MCF 10A (cell line): ENCODE measurements around the gene MAP3K8. TPM values are rescaled to one million over a fixed set of nuclear protein-coding genes. Genes with fewer than 3 reads are reported as not detected.

Experiments used
- BruUV-seq: library from RNA; stranded (reverse); fragments of 400-500 nt; replicated peaks from 2 replicates; lab custom pipeline; 2021; lab: Mats Ljungman, UMichigan
- CTCF ChIA-PET: fragments of 300-600 bp; sonication (Branson Sonifier 250); formaldehyde crosslinking; extraction: SDS; loops from one replicate; lab custom pipeline; 2021; ENCODE audit warnings: antibody characterized with exemption, inconsistent platforms; lab: Yijun Ruan, JAX
- POLR2A ChIA-PET: fragments of 300-600, 350-650 bp; sonication (Branson Sonifier 250); formaldehyde crosslinking; extraction: SDS; loops from one replicate; lab custom pipeline; 2020; ENCODE audit warnings: antibody characterized with exemption, inconsistent platforms; lab: Yijun Ruan, JAX
- DNase-seq: peaks from one replicate; pipeline ENCODE4 v3.0.0-alpha.2; 2018; ENCODE audit not compliant: unreplicated experiment
- H3K27ac Mint-ChIP-seq: one replicate; pipeline ENCODE4 v1.8.0; 2022; ENCODE audit warnings: mild to moderate bottlenecking, low read depth, mixed read lengths; ENCODE audit not compliant: unreplicated experiment
- H3K27me3 Mint-ChIP-seq: one replicate; pipeline ENCODE4 v1.8.0; 2022; ENCODE audit warnings: mixed read lengths; ENCODE audit not compliant: insufficient read depth, unreplicated experiment
- H3K36me3 Mint-ChIP-seq: one replicate; pipeline ENCODE4 v1.8.0; 2022; ENCODE audit warnings: mild to moderate bottlenecking, moderate library complexity, mixed read lengths; ENCODE audit not compliant: insufficient read depth, unreplicated experiment
- H3K4me1 Mint-ChIP-seq: one replicate; pipeline ENCODE4 v1.8.0; 2022; ENCODE audit warnings: mixed read lengths; ENCODE audit not compliant: insufficient read depth, unreplicated experiment
- H3K4me3 Mint-ChIP-seq: one replicate; pipeline ENCODE4 v1.8.0; 2022; ENCODE audit warnings: mild to moderate bottlenecking, moderate library complexity, mixed read lengths; ENCODE audit not compliant: unreplicated experiment
- H3K9me3 Mint-ChIP-seq: one replicate; pipeline ENCODE4 v1.8.0; 2022; ENCODE audit warnings: mixed read lengths; ENCODE audit not compliant: unreplicated experiment
- CTCF ChIP-seq: fragments of 200-600 bp; IDR thresholded peaks from one replicate; pipeline ENCODE4 v1.8.0; 2022; ENCODE audit warnings: antibody characterized with exemption, mild to moderate bottlenecking; ENCODE audit not compliant: unreplicated experiment
- intact Hi-C: fragments of 100-400 bp; cut with micrococcal nuclease; formaldehyde crosslinking; loops from 2 replicates; pipeline ENCODE4 v1.14.1; 2022
- total RNA-seq: library from RNA; stranded (reverse); gene quantifications from 2 replicates; pipeline ENCODE4 v1.2.3, GENCODE V29; 2022

The MAP3K8 gene
- total RNA-seq, 1 experiment from 2014 or later, result 1.5 TPM

GRCh38 chr10:30494558-30494957 lies 60.6 kb downstream of the MAP3K8 start:
- H3K4me1 Mint-ChIP-seq, result peaks cover 32% of the 10 kb centered on the region
- no peaks in the 10 kb centered on the region for H3K9me3 Mint-ChIP-seq
- H3K4me3 Mint-ChIP-seq, result no peak overlapping the region
- intact Hi-C loops, result loop anchor here (5.0 kb wide), 1 partner anchor 38 kb away; no protein-coding TSS in a partner anchor
- ChIA-PET POLR2A (interaction anchor here (0.7 kb wide), 1 partner anchor 73 kb away, joined by 3 read pairs; no protein-coding TSS in a partner anchor), CTCF (no interaction called here)
- H3K27me3 Mint-ChIP-seq, result no peaks in the 10 kb centered on the region
- no peak for DNase-seq
- no peak for TF ChIP-seq CTCF
- no peak overlapping the region for H3K27ac Mint-ChIP-seq
- no TSS peak for BruUV-seq
- H3K36me3 Mint-ChIP-seq, result no peaks in the 10 kb centered on the region

- Mint-ChIP-seq H3K4me3 (no peak overlapping the region), H3K36me3 (no peaks in the 10 kb centered on the region), H3K27me3 (no peaks in the 10 kb centered on the region), H3K4me1 (peaks cover 26% of the 10 kb centered on the region), H3K9me3 (no peaks in the 10 kb centered on the region), H3K27ac (no peak overlapping the region)
- BruUV-seq, result no TSS peak
- ChIA-PET CTCF (interaction anchor here (0.6 kb wide), 1 partner anchor 104 kb away, joined by 6 read pairs; no protein-coding TSS in a partner anchor), POLR2A (no interaction called here)
- intact Hi-C loops, result no loop called here
- TF ChIP-seq CTCF, result no peak
- no peak for DNase-seq
Observed at GRCh38 chr10:30495687-30496086, 61.7 kb downstream of the MAP3K8 start.

- H3K27me3 Mint-ChIP-seq, result no peaks in the 10 kb centered on the region
- peaks cover 8% of the 10 kb centered on the region for H3K4me1 Mint-ChIP-seq
- no TSS peak for BruUV-seq
- no peak for TF ChIP-seq CTCF
- DNase-seq, result no peak
- no peak overlapping the region for H3K4me3 Mint-ChIP-seq
- no peak overlapping the region for H3K27ac Mint-ChIP-seq
- CTCF ChIA-PET, result interaction anchor here (0.5 kb wide), 1 partner anchor 1713 kb away, joined by 3 read pairs; no protein-coding TSS in a partner anchor
- no peaks in the 10 kb centered on the region for H3K36me3 Mint-ChIP-seq
- POLR2A ChIA-PET, result interaction anchor here (0.8 to 0.9 kb wide), 2 partner anchors 9 to 58 kb away, joined by 3 read pairs; no protein-coding TSS in a partner anchor
- intact Hi-C loops, result no loop called here
- H3K9me3 Mint-ChIP-seq, result no peaks in the 10 kb centered on the region
Observed at GRCh38 chr10:30499816-30500215, 65.8 kb downstream of the MAP3K8 start.

DNA sequence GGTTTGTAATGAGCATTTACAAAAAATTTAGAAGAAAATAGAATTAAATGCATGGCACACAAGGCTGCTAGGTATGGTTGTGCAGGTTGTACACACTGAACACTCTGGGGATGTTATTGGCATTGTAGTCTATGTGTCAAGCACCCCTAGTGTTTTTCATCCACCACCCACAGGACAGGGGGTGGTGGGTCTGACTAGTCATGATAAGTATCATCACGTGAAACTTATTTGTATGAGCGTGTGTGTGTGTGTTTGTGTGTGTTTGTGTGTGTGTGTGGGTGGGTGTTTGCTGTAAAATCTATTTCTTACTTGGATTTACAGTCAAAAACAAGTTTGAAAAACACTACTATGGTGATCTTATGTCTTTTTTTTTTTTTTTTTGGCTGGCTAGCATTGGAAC lies 66.5 kb downstream of the MAP3K8 start:
- Mint-ChIP-seq H3K4me1 (peaks cover 8% of the 10 kb centered on the region), H3K36me3 (no peaks in the 10 kb centered on the region), H3K27me3 (no peaks in the 10 kb centered on the region), H3K27ac (no peak overlapping the region), H3K9me3 (no peaks in the 10 kb centered on the region), H3K4me3 (no peak overlapping the region)
- TF ChIP-seq CTCF, result no peak
- intact Hi-C loops, result no loop called here
- CTCF ChIA-PET, result interaction anchor here (0.7 kb wide), 1 partner anchor 66 kb away, joined by 3 read pairs; no protein-coding TSS in a partner anchor
- POLR2A ChIA-PET, result no interaction called here
- DNase-seq, result no peak
- no TSS peak for BruUV-seq
